ENCODE measurements around the gene HNRNPR. TPM values are rescaled to one million over a fixed set of nuclear protein-coding genes. Genes with fewer than 3 reads are reported as not detected.

HNRNPR gene
- total RNA-seq, 1 donor from 2014 or later, result 21.5 TPM

DNA sequence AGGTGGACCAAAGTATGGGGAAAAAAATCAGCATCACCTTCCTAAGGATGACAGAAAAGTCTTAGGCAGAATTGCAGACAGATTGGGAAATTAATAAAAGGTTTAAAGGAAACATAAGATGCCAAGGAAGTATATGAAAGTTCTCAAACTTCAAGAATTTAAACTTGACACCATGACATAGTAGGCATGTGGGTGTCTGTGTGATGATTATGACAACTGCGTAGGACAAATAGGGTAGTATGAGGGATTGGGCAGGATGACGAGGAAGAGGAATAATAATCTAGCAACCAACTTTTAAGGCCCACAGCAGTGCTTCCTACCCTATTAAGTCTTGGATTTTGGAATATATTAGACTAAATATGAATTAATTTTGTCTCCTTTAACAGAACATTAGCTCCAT, 52.4 kb downstream of the HNRNPR start:
- no peak for TF ChIP-seq CTCF (IDR thresholded peaks at IDR 0.05)
- Histone ChIP-seq H3K9me3 (no peaks in the 10 kb centered on the region), H3K4me1 (no peaks in the 10 kb centered on the region), H3K4me3 (no peak overlapping the region), H3K27me3 (no peaks in the 10 kb centered on the region), H3K27ac (no peak overlapping the region), H3K36me3 (peaks cover 11 to 13% of the 10 kb centered on the region in 2 donors)
- no peak for DNase-seq (ENCODE audit: low spot score in 2 of 2)
- intact Hi-C loops (cut with DNase I), result no loop called here

GRCh38 chr1:23290836-23291565, 53.1 kb downstream of the HNRNPR start:
- no peak overlapping the region for H3K27ac ChIP-seq
- no peak for DNase-seq (ENCODE audit: low spot score in 2 of 2)
- no peaks in the 10 kb centered on the region for H3K4me1 ChIP-seq
- no peak for TF ChIP-seq CTCF (IDR thresholded peaks at IDR 0.05)
- no peaks in the 10 kb centered on the region for H3K9me3 ChIP-seq
- H3K4me3 ChIP-seq, result no peak overlapping the region
- intact Hi-C loops (cut with DNase I), result no loop called here
- H3K27me3 ChIP-seq, result no peaks in the 10 kb centered on the region
- peaks cover 12 to 17% of the 10 kb centered on the region in 2 donors for H3K36me3 ChIP-seq

GRCh38 chr1:23288671-23289070, 55.4 kb downstream of the HNRNPR start:
- intact Hi-C loops (cut with DNase I), result no loop called here
- no peak for DNase-seq (ENCODE audit: low spot score in 2 of 2)
- no peaks in the 10 kb centered on the region for H3K4me1 ChIP-seq
- H3K36me3 ChIP-seq, result peaks cover 6 to 13% of the 10 kb centered on the region in 2 donors
- H3K27ac ChIP-seq, result no peak overlapping the region
- H3K9me3 ChIP-seq, result no peaks in the 10 kb centered on the region
- H3K27me3 ChIP-seq, result no peaks in the 10 kb centered on the region
- TF ChIP-seq CTCF (IDR thresholded peaks at IDR 0.05), result no peak
- H3K4me3 ChIP-seq, result no peak overlapping the region

- peaks cover 6 to 13% of the 10 kb centered on the region in 2 donors for H3K36me3 ChIP-seq
- H3K27me3 ChIP-seq, result no peaks in the 10 kb centered on the region
- no peaks in the 10 kb centered on the region for H3K9me3 ChIP-seq
- H3K27ac ChIP-seq, result no peak overlapping the region
- H3K4me3 ChIP-seq, result no peak overlapping the region
- intact Hi-C loops (cut with DNase I), result no loop called here
- TF ChIP-seq CTCF (IDR thresholded peaks at IDR 0.05), result no peak
- no peak for DNase-seq (ENCODE audit: low spot score in 2 of 2)
- H3K4me1 ChIP-seq, result no peaks in the 10 kb centered on the region
Measured at GRCh38 chr1:23288201-23288600, 55.9 kb downstream of the HNRNPR start.

DNA sequence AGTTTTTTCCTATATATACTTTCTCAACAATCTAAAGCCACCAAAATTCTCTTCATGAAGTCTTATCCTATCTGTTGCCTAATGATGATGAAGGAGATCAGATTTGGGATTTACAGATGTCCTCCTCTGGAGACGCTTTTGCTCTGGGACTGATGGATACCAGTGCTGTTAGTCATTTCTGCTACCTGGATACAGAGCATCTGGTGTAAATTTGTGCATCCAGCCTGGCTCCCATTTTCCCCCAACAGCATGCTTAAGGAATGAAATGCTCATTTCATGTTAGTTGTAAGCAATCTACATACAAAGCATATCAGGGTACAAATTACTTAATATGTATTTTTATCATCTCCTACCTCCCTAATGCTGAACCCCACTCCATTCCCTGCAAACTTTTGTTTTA, 57.7 kb downstream of the HNRNPR start:
- Histone ChIP-seq H3K27ac (no peak overlapping the region), H3K4me3 (no peak overlapping the region), H3K4me1 (no peaks in the 10 kb centered on the region), H3K9me3 (no peaks in the 10 kb centered on the region), H3K27me3 (no peaks in the 10 kb centered on the region), H3K36me3 (peaks cover 14 to 24% of the 10 kb centered on the region in 2 donors)
- no peak for TF ChIP-seq CTCF (IDR thresholded peaks at IDR 0.05)
- intact Hi-C loops (cut with DNase I), result no loop called here
- no peak for DNase-seq (ENCODE audit: low spot score in 2 of 2)

Data from ascending aorta (tissue), 2 donors.